Measurements from ENCODE around the gene TRPM5.

GRCh38 chr11:2411446-2412305 lies 32.6 kb downstream of the TRPM5 start:
- TF ChIP-seq, protein P1, sequence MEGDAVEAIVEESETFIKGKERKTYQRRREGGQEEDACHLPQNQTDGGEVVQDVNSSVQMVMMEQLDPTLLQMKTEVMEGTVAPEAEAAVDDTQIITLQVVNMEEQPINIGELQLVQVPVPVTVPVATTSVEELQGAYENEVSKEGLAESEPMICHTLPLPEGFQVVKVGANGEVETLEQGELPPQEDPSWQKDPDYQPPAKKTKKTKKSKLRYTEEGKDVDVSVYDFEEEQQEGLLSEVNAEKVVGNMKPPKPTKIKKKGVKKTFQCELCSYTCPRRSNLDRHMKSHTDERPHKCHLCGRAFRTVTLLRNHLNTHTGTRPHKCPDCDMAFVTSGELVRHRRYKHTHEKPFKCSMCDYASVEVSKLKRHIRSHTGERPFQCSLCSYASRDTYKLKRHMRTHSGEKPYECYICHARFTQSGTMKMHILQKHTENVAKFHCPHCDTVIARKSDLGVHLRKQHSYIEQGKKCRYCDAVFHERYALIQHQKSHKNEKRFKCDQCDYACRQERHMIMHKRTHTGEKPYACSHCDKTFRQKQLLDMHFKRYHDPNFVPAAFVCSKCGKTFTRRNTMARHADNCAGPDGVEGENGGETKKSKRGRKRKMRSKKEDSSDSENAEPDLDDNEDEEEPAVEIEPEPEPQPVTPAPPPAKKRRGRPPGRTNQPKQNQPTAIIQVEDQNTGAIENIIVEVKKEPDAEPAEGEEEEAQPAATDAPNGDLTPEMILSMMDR (conservative IDR thresholded peaks at IDR 0.05; ENCODE audit: low read length), result no peak
- TF ChIP-seq EZH2phosphoT487 (IDR thresholded peaks at IDR 0.05; ENCODE audit: borderline replicate concordance, low read depth, low read length), result no peak

All from OCI-LY7 (cell line).